HG02943 (cell line): Measurements from ENCODE around the gene SOCS3.

Source experiments
- ATAC-seq: cut with Tn5 transposase; IDR thresholded peaks from one replicate; pipeline ENCODE4 v1.9.1; 2021; ENCODE audit warnings: mild to moderate bottlenecking, low read depth, moderate library complexity; ENCODE audit not compliant: unreplicated experiment

Gene SOCS3

GRCh38 chr17:78359997-78360370 is at the start of gene SOCS3:
Gene SOCS3, minus strand, starts transcription at chr17:78360077. Its CDS starts 982 bp downstream, at chr17:78359095.
- no peak for ATAC-seq

- no peak for ATAC-seq
These were observed 49.5 kb upstream of the SOCS3 start for GRCh38 chr17:78409191-78409928.

- no peak for ATAC-seq
These were observed 48.7 kb upstream of the SOCS3 start for GRCh38 chr17:78408476-78409050.

- no peak for ATAC-seq
These were observed 47.6 kb upstream of the SOCS3 start for GRCh38 chr17:78407387-78408000.

- no peak for ATAC-seq
These were observed 47.0 kb upstream of the SOCS3 start for GRCh38 chr17:78406920-78407319.

GRCh38 chr17:78406396-78406795 is 46.5 kb upstream of the SOCS3 start:
- ATAC-seq: no peak

GRCh38 chr17:78403822-78404221 is 43.9 kb upstream of the SOCS3 start:
- ATAC-seq: no peak

- ATAC-seq: no peak
These were observed 42.0 kb upstream of the SOCS3 start for GRCh38 chr17:78401891-78402290.

- ATAC-seq: no peak
These were observed 41.4 kb upstream of the SOCS3 start for GRCh38 chr17:78401246-78401645.

GRCh38 chr17:78400581-78401240 is 40.8 kb upstream of the SOCS3 start:
- no peak for ATAC-seq

- ATAC-seq: no peak
These were observed 39.8 kb upstream of the SOCS3 start for GRCh38 chr17:78399693-78400144.

- ATAC-seq: no peak
These were observed 39.3 kb upstream of the SOCS3 start for GRCh38 chr17:78399028-78399692.

GRCh38 chr17:78398390-78398789 is 38.5 kb upstream of the SOCS3 start:
- ATAC-seq: no peak

- no peak for ATAC-seq
These were observed 37.8 kb upstream of the SOCS3 start for GRCh38 chr17:78397681-78398101.

- ATAC-seq: no peak
These were observed 36.8 kb upstream of the SOCS3 start for GRCh38 chr17:78396441-78397337.

- no peak for ATAC-seq
These were observed 35.3 kb upstream of the SOCS3 start for GRCh38 chr17:78395155-78395554.

GRCh38 chr17:78394209-78394608 is 34.3 kb upstream of the SOCS3 start:
- ATAC-seq: no peak

- no peak for ATAC-seq
These were observed 33.7 kb upstream of the SOCS3 start for GRCh38 chr17:78393575-78393974.

- ATAC-seq: no peak
These were observed 32.4 kb upstream of the SOCS3 start for GRCh38 chr17:78392295-78392694.

- no peak for ATAC-seq
These were observed 32.0 kb upstream of the SOCS3 start for GRCh38 chr17:78391843-78392242.
